ENCODE measurements around the gene CCDC106.
A peak's percentile ranks its signal among the peaks of the same experiment; 100 is the strongest.

The CCDC106 gene

GRCh38 chr19:55656988-55657747 is 9.2 kb downstream of the CCDC106 start:
- ChIA-PET POLR2A (no interaction called here), CTCF (interaction anchor here (1.5 to 5.0 kb wide), 3 partner anchors 10 to 25 kb away, joined by 4 to 32 read pairs (median 8); no protein-coding TSS in a partner anchor)
- TF ChIP-seq CTCF (IDR thresholded peaks at IDR 0.05; ENCODE audit: insufficient read depth, low read length, missing control alignments) = no peak
- H3K4me3 ChIP-seq (ENCODE audit: low read depth, low read length) = peak overlapping the region; percentile 91
- DNase-seq (ENCODE audit: low read depth, low spot score) = no peak

GRCh38 chr19:55658846-55659459 is 10.9 kb downstream of the CCDC106 start:
- no peak for DNase-seq (ENCODE audit: low read depth, low spot score)
- TF ChIP-seq CTCF (IDR thresholded peaks at IDR 0.05; ENCODE audit: insufficient read depth, low read length, missing control alignments) = no peak
- ChIA-PET CTCF (interaction anchor here (0.8 to 5.0 kb wide), 3 partner anchors 10 to 14 kb away, joined by 3 to 32 read pairs (median 4); no protein-coding TSS in a partner anchor), POLR2A (no interaction called here)
- no peak overlapping the region for H3K4me3 ChIP-seq (ENCODE audit: low read depth, low read length)

- DNase-seq (ENCODE audit: low read depth, low spot score) = no peak
- H3K4me3 ChIP-seq (ENCODE audit: low read depth, low read length) = no peak overlapping the region
- ChIA-PET POLR2A (interaction anchor here (1.0 kb wide), 1 partner anchor 12 kb away, joined by 3 read pairs; no protein-coding TSS in a partner anchor), CTCF (interaction anchor here (0.8 to 5.0 kb wide), 3 partner anchors 9 to 13 kb away, joined by 3 to 32 read pairs (median 4); no protein-coding TSS in a partner anchor)
- no peak for TF ChIP-seq CTCF (IDR thresholded peaks at IDR 0.05; ENCODE audit: insufficient read depth, low read length, missing control alignments)
Observed at GRCh38 chr19:55659822-55660221, 11.8 kb downstream of the CCDC106 start.

- DNase-seq (ENCODE audit: low read depth, low spot score) = no peak
- no peak overlapping the region for H3K4me3 ChIP-seq (ENCODE audit: low read depth, low read length)
- CTCF ChIA-PET = interaction anchor here (1.1 to 5.0 kb wide), 2 partner anchors 9 to 11 kb away, joined by 4 to 32 read pairs; no protein-coding TSS in a partner anchor
- TF ChIP-seq CTCF (IDR thresholded peaks at IDR 0.05; ENCODE audit: insufficient read depth, low read length, missing control alignments) = no peak
- POLR2A ChIA-PET = interaction anchor here (1.0 kb wide), 1 partner anchor 11 kb away, joined by 3 read pairs; no protein-coding TSS in a partner anchor
Observed at GRCh38 chr19:55660404-55660803, 12.4 kb downstream of the CCDC106 start.

GRCh38 chr19:55660991-55661390 is 13.0 kb downstream of the CCDC106 start:
- no peak for DNase-seq (ENCODE audit: low read depth, low spot score)
- ChIA-PET CTCF (no interaction called here), POLR2A (no interaction called here)
- H3K4me3 ChIP-seq (ENCODE audit: low read depth, low read length) = no peak overlapping the region
- no peak for TF ChIP-seq CTCF (IDR thresholded peaks at IDR 0.05; ENCODE audit: insufficient read depth, low read length, missing control alignments)

GRCh38 chr19:55661826-55662225 is 13.8 kb downstream of the CCDC106 start:
- no peak for DNase-seq (ENCODE audit: low read depth, low spot score)
- POLR2A ChIA-PET = no interaction called here
- no peak overlapping the region for H3K4me3 ChIP-seq (ENCODE audit: low read depth, low read length)
- no peak for TF ChIP-seq CTCF (IDR thresholded peaks at IDR 0.05; ENCODE audit: insufficient read depth, low read length, missing control alignments)
- CTCF ChIA-PET = no interaction called here

Data from AG04449 (cell line).